HepG2 (cell line): ENCODE results near the gene ENPP1. TPM values are rescaled to one million over a fixed set of nuclear protein-coding genes. Genes with fewer than 3 reads are reported as not detected.

Source experiments
- FOXA3 ChIP-seq: IDR thresholded peaks from 2 replicates; pipeline ENCODE4 v1.6.1; 2016; ENCODE audit warnings: missing genetic modification reagents, missing compliant biosample characterization
- HMG20A ChIP-seq: IDR thresholded peaks from 2 replicates; pipeline ENCODE4 v1.6.1; 2016; ENCODE audit warnings: borderline replicate concordance
- HNRNPUL1 ChIP-seq: fragments of 200-400 bp; formaldehyde crosslinking; IDR thresholded peaks from 2 replicates; pipeline ENCODE4 v1.6.1; 2017; ENCODE audit warnings: low read depth, mild to moderate bottlenecking, low read length, moderate library complexity
- IRF2 ChIP-seq: IDR thresholded peaks from 2 replicates; pipeline ENCODE4 v1.6.1; 2018; ENCODE audit warnings: missing genetic modification reagents, missing compliant biosample characterization
- ISL2 ChIP-seq: sonication (generic); formaldehyde crosslinking; IDR thresholded peaks from 2 replicates; pipeline ENCODE4 v1.5.0; 2020; ENCODE audit warnings: missing genetic modification reagents
- KLF11 ChIP-seq: IDR thresholded peaks from 2 replicates; pipeline ENCODE4 v1.6.1; 2016; ENCODE audit warnings: missing compliant biosample characterization
- KLF6 ChIP-seq: IDR thresholded peaks from 2 replicates; pipeline ENCODE4 v1.8.0; 2016; ENCODE audit warnings: missing biosample characterization, missing genetic modification reagents
- MIXL1 ChIP-seq: IDR thresholded peaks from 2 replicates; pipeline ENCODE4 v1.6.1; 2016
- MYC ChIP-seq: sonication (generic); formaldehyde crosslinking; IDR thresholded peaks from 2 replicates; pipeline ENCODE4 v1.9.0; 2021; ENCODE audit warnings: missing genetic modification reagents, borderline replicate concordance
- NFRKB ChIP-seq: fragments of 450-650 bp; IDR thresholded peaks from 2 replicates; pipeline ENCODE4 v1.6.1; 2017
- RARA ChIP-seq: IDR thresholded peaks from 2 replicates; pipeline ENCODE4 v1.6.1; 2016; ENCODE audit warnings: missing genetic modification reagents, missing compliant biosample characterization
- REPIN1 ChIP-seq: sonication (generic); formaldehyde crosslinking; IDR thresholded peaks from 2 replicates; pipeline ENCODE4 v1.8.0; 2022; ENCODE audit warnings: missing genetic modification reagents, low read depth, mild to moderate bottlenecking, borderline replicate concordance
- STAG1 ChIP-seq: sonication (generic); formaldehyde crosslinking; IDR thresholded peaks from 2 replicates; pipeline ENCODE4 v1.4.0; 2020; ENCODE audit warnings: missing genetic modification reagents
- THAP11 ChIP-seq: IDR thresholded peaks from 2 replicates; pipeline ENCODE4 v1.6.1; 2016; ENCODE audit warnings: missing biosample characterization, missing genetic modification reagents
- ZNF253 ChIP-seq: sonication (generic); formaldehyde crosslinking; IDR thresholded peaks from 2 replicates; pipeline ENCODE4 v1.8.0; 2022; ENCODE audit warnings: mild to moderate bottlenecking, missing genetic modification reagents, borderline replicate concordance
- ZNF333 ChIP-seq: sonication (generic); formaldehyde crosslinking; IDR thresholded peaks from 2 replicates; pipeline ENCODE4 v1.4.0; 2020; ENCODE audit warnings: mild to moderate bottlenecking, missing genetic modification reagents, borderline replicate concordance
- ZNF337 ChIP-seq: sonication (generic); formaldehyde crosslinking; IDR thresholded peaks from 2 replicates; pipeline ENCODE4 v1.5.1; 2020; ENCODE audit warnings: missing genetic modification reagents, low read depth, mild to moderate bottlenecking, borderline replicate concordance
- ZNF460 ChIP-seq: sonication (generic); formaldehyde crosslinking; IDR thresholded peaks from 2 replicates; pipeline ENCODE4 v1.5.1; 2020; ENCODE audit warnings: missing genetic modification reagents, mild to moderate bottlenecking, borderline replicate concordance
- ZNF496 ChIP-seq: sonication (generic); formaldehyde crosslinking; IDR thresholded peaks from 2 replicates; pipeline ENCODE4 v1.8.1; 2023; ENCODE audit warnings: mild to moderate bottlenecking, moderate library complexity, missing genetic modification reagents; ENCODE audit not compliant: insufficient replicate concordance
- ZNF558 ChIP-seq: sonication (generic); formaldehyde crosslinking; IDR thresholded peaks from 2 replicates; pipeline ENCODE4 v1.9.0; 2022; ENCODE audit warnings: mild to moderate bottlenecking, missing genetic modification reagents, borderline replicate concordance
- polyA plus RNA-seq, 8 experiments: library from polyadenylated mRNA; depleted of rRNA in 3 of 8; stranded (reverse) in 7 of 8; unstranded in 1 of 8; fragments of >200 nt; fragmentation: Illumina TruSeq in 4 of 8; extraction: Trizol in 4 of 8; gene quantifications; 2 replicates each; pipeline versions ENCODE4 v1.2.1 to v1.2.3, GENCODE V29; 2011 to 2016; ENCODE audit warnings: low read depth in 4 of 8, missing spikeins in 1 of 8, mixed read lengths in 1 of 8; ENCODE audit not compliant: insufficient read depth in 1 of 8
- total RNA-seq, 5 experiments: library from RNA; depleted of rRNA; stranded (reverse); fragments of >200 nt; fragmentation: Illumina TruSeq; extraction: Trizol; gene quantifications; 2 replicates each; pipeline ENCODE4 v1.2.3, GENCODE V29; 2016; ENCODE audit warnings: low read depth in 1 of 5
- TF ChIP-seq, protein P1 (sequence below): sonication (generic); formaldehyde crosslinking; IDR thresholded peaks from 2 replicates; pipeline ENCODE4 v1.5.1; 2020; ENCODE audit warnings: mild to moderate bottlenecking, missing genetic modification reagents, borderline replicate concordance
- TF ChIP-seq, protein P2 (sequence below), 2 experiments: sonication (generic) in 1 of 2; formaldehyde crosslinking in 1 of 2; IDR thresholded peaks; 2 replicates each; pipeline versions ENCODE4 v1.4.0 to v1.6.1; 2018 to 2020; ENCODE audit warnings: missing genetic modification reagents in 2 of 2, borderline replicate concordance in 1 of 2, low read depth in 1 of 2, mild to moderate bottlenecking in 1 of 2, missing biosample characterization in 1 of 2
- TF ChIP-seq, protein P3 (sequence below): IDR thresholded peaks from 2 replicates; pipeline ENCODE4 v1.4.0; 2020; ENCODE audit warnings: mild to moderate bottlenecking, missing genetic modification reagents

Gene ENPP1
- total and polyA plus RNA-seq, 2 of the 13 experiments (the other 11 are each of a cell fraction or from before 2014, with no cell fraction given): 56.5 to 160 TPM

DNA sequence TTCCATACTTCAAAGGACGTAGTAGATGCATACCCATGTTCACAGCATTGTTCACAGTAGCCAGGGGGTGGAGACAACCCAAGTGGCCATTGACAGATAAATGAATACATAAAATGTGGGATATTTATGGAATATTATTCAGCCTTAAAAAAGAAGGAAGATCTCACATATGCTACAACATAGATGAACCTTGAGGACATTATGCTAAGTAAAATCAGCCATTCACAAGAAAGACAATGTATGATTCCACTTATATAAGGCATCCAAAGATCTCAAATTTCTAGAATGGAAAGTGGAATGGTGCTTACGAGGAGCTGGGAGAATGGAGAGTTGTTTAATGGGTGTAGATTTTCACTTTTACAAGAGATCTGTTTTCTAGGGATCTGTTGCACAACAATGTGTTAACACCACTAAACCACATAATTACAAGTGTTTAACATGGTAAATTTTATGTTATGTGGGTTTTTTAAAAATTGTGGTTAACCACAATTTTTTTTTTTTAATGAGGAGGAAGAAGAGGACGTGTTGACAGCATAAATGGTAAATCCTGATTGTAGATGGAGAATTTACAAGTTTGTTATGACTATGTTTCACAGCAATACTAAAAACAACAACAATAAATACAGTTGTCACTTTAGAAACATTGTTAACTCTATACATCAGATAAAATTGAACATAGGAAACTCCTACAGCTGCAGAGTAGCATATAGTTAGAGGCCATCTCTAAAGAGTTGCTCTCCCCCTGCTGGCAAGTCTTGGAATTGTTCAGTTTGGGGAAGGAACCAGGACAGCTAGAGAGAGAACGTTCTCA, 101.8 kb downstream of the ENPP1 start (continued):
- peak; percentile 60; the same call in 1 of the 2 replicates for TF ChIP-seq REPIN1 (CRISPR knock-in tag)
- no peak for TF ChIP-seq ZNF333 (CRISPR knock-in tag)
- TF ChIP-seq STAG1 (CRISPR knock-in tag): peak; percentile 94
- TF ChIP-seq KLF6 (CRISPR knock-in tag): no peak
- TF ChIP-seq ZNF460 (CRISPR knock-in tag): peak; percentile 4; the same call in 1 of the 2 replicates
- TF ChIP-seq RARA (CRISPR knock-in tag): 0 out of 2 replicates have a peak, but pooled peaks have one; percentile 6
- TF ChIP-seq ZNF337 (CRISPR knock-in tag): no peak
- no peak for TF ChIP-seq ZNF253
- TF ChIP-seq THAP11: peak; percentile 25; the same call in 1 of the 2 replicates
- 0 out of 2 replicates have a peak, but pooled peaks have one; percentile 44 for TF ChIP-seq IRF2
- peak; percentile 70 for TF ChIP-seq MIXL1
- TF ChIP-seq, protein P1, sequence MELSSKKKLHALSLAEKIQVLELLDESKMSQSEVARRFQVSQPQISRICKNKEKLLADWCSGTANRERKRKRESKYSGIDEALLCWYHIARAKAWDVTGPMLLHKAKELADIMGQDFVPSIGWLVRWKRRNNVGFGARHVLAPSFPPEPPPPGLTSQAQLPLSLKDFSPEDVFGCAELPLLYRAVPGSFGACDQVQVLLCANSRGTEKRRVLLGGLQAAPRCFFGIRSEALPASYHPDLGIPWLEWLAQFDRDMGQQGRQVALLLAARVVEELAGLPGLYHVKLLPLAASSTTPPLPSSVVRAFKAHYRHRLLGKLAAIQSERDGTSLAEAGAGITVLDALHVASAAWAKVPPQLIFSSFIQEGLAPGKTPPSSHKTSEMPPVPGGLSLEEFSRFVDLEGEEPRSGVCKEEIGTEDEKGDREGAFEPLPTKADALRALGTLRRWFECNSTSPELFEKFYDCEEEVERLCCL (CRISPR knock-in tag): no peak
- TF ChIP-seq KLF11: peak; percentile 51; the same call in 1 of the 2 replicates
- no peak for TF ChIP-seq MYC
- TF ChIP-seq HNRNPUL1: no peak
- TF ChIP-seq, protein P2, sequence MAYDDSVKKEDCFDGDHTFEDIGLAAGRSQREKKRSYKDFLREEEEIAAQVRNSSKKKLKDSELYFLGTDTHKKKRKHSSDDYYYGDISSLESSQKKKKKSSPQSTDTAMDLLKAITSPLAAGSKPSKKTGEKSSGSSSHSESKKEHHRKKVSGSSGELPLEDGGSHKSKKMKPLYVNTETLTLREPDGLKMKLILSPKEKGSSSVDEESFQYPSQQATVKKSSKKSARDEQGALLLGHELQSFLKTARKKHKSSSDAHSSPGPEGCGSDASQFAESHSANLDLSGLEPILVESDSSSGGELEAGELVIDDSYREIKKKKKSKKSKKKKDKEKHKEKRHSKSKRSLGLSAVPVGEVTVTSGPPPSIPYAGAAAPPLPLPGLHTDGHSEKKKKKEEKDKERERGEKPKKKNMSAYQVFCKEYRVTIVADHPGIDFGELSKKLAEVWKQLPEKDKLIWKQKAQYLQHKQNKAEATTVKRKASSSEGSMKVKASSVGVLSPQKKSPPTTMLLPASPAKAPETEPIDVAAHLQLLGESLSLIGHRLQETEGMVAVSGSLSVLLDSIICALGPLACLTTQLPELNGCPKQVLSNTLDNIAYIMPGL (CRISPR knock-in tag; IDR thresholded peaks at IDR 0.05; ENCODE audit: borderline replicate concordance in 1 of 2, low read depth in 1 of 2): 0 out of 4 replicates have a peak, but pooled peaks of 1 of the 2 experiments have one; percentile 26
- TF ChIP-seq HMG20A: no peak
- no peak for TF ChIP-seq ZNF496 (CRISPR knock-in tag)
- TF ChIP-seq, protein P3, sequence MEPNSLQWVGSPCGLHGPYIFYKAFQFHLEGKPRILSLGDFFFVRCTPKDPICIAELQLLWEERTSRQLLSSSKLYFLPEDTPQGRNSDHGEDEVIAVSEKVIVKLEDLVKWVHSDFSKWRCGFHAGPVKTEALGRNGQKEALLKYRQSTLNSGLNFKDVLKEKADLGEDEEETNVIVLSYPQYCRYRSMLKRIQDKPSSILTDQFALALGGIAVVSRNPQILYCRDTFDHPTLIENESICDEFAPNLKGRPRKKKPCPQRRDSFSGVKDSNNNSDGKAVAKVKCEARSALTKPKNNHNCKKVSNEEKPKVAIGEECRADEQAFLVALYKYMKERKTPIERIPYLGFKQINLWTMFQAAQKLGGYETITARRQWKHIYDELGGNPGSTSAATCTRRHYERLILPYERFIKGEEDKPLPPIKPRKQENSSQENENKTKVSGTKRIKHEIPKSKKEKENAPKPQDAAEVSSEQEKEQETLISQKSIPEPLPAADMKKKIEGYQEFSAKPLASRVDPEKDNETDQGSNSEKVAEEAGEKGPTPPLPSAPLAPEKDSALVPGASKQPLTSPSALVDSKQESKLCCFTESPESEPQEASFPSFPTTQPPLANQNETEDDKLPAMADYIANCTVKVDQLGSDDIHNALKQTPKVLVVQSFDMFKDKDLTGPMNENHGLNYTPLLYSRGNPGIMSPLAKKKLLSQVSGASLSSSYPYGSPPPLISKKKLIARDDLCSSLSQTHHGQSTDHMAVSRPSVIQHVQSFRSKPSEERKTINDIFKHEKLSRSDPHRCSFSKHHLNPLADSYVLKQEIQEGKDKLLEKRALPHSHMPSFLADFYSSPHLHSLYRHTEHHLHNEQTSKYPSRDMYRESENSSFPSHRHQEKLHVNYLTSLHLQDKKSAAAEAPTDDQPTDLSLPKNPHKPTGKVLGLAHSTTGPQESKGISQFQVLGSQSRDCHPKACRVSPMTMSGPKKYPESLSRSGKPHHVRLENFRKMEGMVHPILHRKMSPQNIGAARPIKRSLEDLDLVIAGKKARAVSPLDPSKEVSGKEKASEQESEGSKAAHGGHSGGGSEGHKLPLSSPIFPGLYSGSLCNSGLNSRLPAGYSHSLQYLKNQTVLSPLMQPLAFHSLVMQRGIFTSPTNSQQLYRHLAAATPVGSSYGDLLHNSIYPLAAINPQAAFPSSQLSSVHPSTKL (CRISPR knock-in tag): peak; percentile 60
- TF ChIP-seq ISL2 (CRISPR knock-in tag): peak; percentile 20; the same call in 1 of the 2 replicates
- no peak for TF ChIP-seq NFRKB
- no peak for TF ChIP-seq ZNF558 (CRISPR knock-in tag)
- peak; percentile 9; the same call in 1 of the 2 replicates for TF ChIP-seq FOXA3 (CRISPR knock-in tag)
